H1 (cell line): ENCODE measurements around the gene MYO1D. TPM values are rescaled to one million over a fixed set of nuclear protein-coding genes. Genes with fewer than 3 reads are reported as not detected.

Experiments used
- CTCF ChIA-PET: fragments of 300-600 bp; sonication (Branson Sonifier 250); formaldehyde crosslinking; loops from one replicate; lab custom pipeline; 2021; ENCODE audit not compliant: partially characterized antibody; lab: Charles Lee
- POLR2A ChIA-PET: fragments of 300-600 bp; sonication (Branson Sonifier 250); formaldehyde crosslinking; loops from one replicate; lab custom pipeline; 2021; ENCODE audit warnings: inconsistent platforms; ENCODE audit not compliant: partially characterized antibody; lab: Charles Lee
- DNase-seq, 2 experiments: peaks; one replicate each; pipeline versions ENCODE4 v3.0.0 to v3.0.0-alpha.2; 2010 to 2022; ENCODE audit warnings: low spot score in 2 of 2, low read depth in 1 of 2, mixed read lengths in 1 of 2
- FAIRE-seq: peaks from 2 replicates; lab custom pipeline; 2011; peaks lifted over from hg19 to GRCh38; lab: Jason Lieb, UNC
- H2AFZ ChIP-seq: 2 replicates; pipeline ENCODE4 v1.8.1; 2012; ENCODE audit warnings: low read length, inconsistent platforms
- H2AK5ac ChIP-seq: 2 replicates; pipeline ENCODE4 v1.6.1; 2013; ENCODE audit warnings: low read depth, low read length
- H2BK120ac ChIP-seq: replicated peaks from 2 replicates; pipeline ENCODE3; 2013; ENCODE audit warnings: low read depth, low read length, inconsistent platforms
- H2BK12ac ChIP-seq: 2 replicates; pipeline ENCODE4 v1.6.1; 2013; ENCODE audit warnings: low read depth, low read length
- H2BK15ac ChIP-seq: 2 replicates; pipeline ENCODE4 v1.6.1; 2013; ENCODE audit warnings: low read length
- H2BK20ac ChIP-seq: 2 replicates; pipeline ENCODE4 v1.6.1; 2013; ENCODE audit warnings: low read length
- H2BK5ac ChIP-seq: 2 replicates; pipeline ENCODE4 v1.6.1; 2013; ENCODE audit warnings: low read depth, low read length
- H3K14ac ChIP-seq: 2 replicates; pipeline ENCODE4 v1.6.1; 2013; ENCODE audit warnings: inconsistent platforms; ENCODE audit not compliant: insufficient read length
- H3K18ac ChIP-seq: 2 replicates; pipeline ENCODE4 v1.6.1; 2013; ENCODE audit warnings: low read length; ENCODE audit errors: extremely low read depth
- H3K23ac ChIP-seq: 2 replicates; pipeline ENCODE4 v1.6.1; 2013; ENCODE audit warnings: inconsistent platforms; ENCODE audit not compliant: insufficient read length
- H3K23me2 ChIP-seq: 2 replicates; pipeline ENCODE4 v1.6.1; 2013; ENCODE audit warnings: low read depth, low read length
- H3K27ac ChIP-seq: 2 replicates; pipeline ENCODE4 v1.6.1; 2011; ENCODE audit warnings: low read depth, low read length, inconsistent platforms
- H3K27me3 ChIP-seq, 4 experiments: replicated peaks in 1 of 4; 1 replicate in 1 of 4; 2 replicates in 3 of 4; pipeline versions ENCODE4 v1.6.1 to v1.8.1; 2011 to 2013; ENCODE audit warnings: low read length in 3 of 4, mild to moderate bottlenecking in 3 of 4, inconsistent platforms in 2 of 4, mixed read lengths in 2 of 4, moderate library complexity in 1 of 4; ENCODE audit not compliant: control insufficient read depth in 3 of 4, insufficient read depth in 3 of 4; ENCODE audit errors: extremely low read depth in 1 of 4
- H3K36me3 ChIP-seq, 4 experiments: 2 replicates each; pipeline versions ENCODE4 v1.6.1 to v1.8.1; 2011 to 2013; ENCODE audit warnings: mild to moderate bottlenecking in 4 of 4, low read length in 3 of 4, moderate library complexity in 2 of 4, control low read depth in 1 of 4, inconsistent platforms in 1 of 4; ENCODE audit not compliant: insufficient read depth in 4 of 4, control insufficient read depth in 2 of 4
- H3K4ac ChIP-seq: replicated peaks from 2 replicates; pipeline ENCODE3; 2013; ENCODE audit warnings: low read length, low read depth, mixed read lengths, inconsistent platforms; ENCODE audit not compliant: insufficient read length
- H3K4me1 ChIP-seq, 4 experiments: replicated peaks in 1 of 4; 1 replicate in 1 of 4; 2 replicates in 3 of 4; pipeline versions ENCODE4 v1.6.1 to v1.8.1; 2011 to 2013; ENCODE audit warnings: low read length in 3 of 4, inconsistent platforms in 2 of 4, mixed read lengths in 1 of 4; ENCODE audit not compliant: insufficient read depth in 4 of 4, control insufficient read depth in 3 of 4
- H3K4me2 ChIP-seq, 2 experiments: 2 replicates each; pipeline versions ENCODE4 v1.6.1 to v1.8.1; 2011 to 2013; ENCODE audit warnings: low read depth in 2 of 2, low read length in 2 of 2, control low read depth in 1 of 2, inconsistent platforms in 1 of 2, mild to moderate bottlenecking in 1 of 2; ENCODE audit not compliant: insufficient read depth in 1 of 2
- H3K4me3 ChIP-seq, 4 experiments: fragments of 200-600, 300-600 bp in 1 of 4; sonication (generic), shearing (Covaris generic), sonication (Bioruptor Twin) in 1 of 4; 2 replicates each; pipeline versions ENCODE4 v1.5.1 to v1.8.1; 2011 to 2016; ENCODE audit warnings: low read length in 4 of 4, low read depth in 3 of 4, control low read depth in 2 of 4, inconsistent platforms in 2 of 4, mild to moderate bottlenecking in 2 of 4, mixed read lengths in 1 of 4, moderate library complexity in 1 of 4; ENCODE audit not compliant: insufficient read depth in 2 of 4; ENCODE audit errors: extremely low read depth in 1 of 4
- H3K56ac ChIP-seq: replicated peaks from 2 replicates; pipeline ENCODE3; 2013; ENCODE audit warnings: low read depth, mild to moderate bottlenecking, mixed read lengths, low read length, inconsistent platforms; ENCODE audit not compliant: insufficient read length
- H3K79me1 ChIP-seq: 2 replicates; pipeline ENCODE4 v1.6.1; 2013; ENCODE audit warnings: low read depth, low read length, control low read depth
- H3K79me2 ChIP-seq, 2 experiments: 2 replicates each; pipeline versions ENCODE4 v1.6.1 to v1.8.1; 2012 to 2013; ENCODE audit warnings: low read length in 2 of 2, mild to moderate bottlenecking in 2 of 2, inconsistent platforms in 1 of 2; ENCODE audit not compliant: insufficient read depth in 2 of 2, control insufficient read depth in 1 of 2
- H3K9ac ChIP-seq, 4 experiments: replicated peaks in 1 of 4; 1 replicate in 1 of 4; 2 replicates in 3 of 4; pipeline versions ENCODE4 v1.6.1 to v1.8.1; 2011 to 2013; ENCODE audit warnings: low read depth in 3 of 4, low read length in 3 of 4, control low read depth in 2 of 4, mild to moderate bottlenecking in 2 of 4, moderate library complexity in 2 of 4, inconsistent platforms in 1 of 4; ENCODE audit errors: extremely low read depth in 1 of 4
- H3K9me3 ChIP-seq, 2 experiments: 2 replicates each; pipeline versions ENCODE4 v1.6.1 to v1.8.1; 2012 to 2013; ENCODE audit warnings: mild to moderate bottlenecking in 2 of 2, moderate library complexity in 2 of 2, control low read depth in 1 of 2, inconsistent platforms in 1 of 2, low read depth in 1 of 2, low read length in 1 of 2, mixed read lengths in 1 of 2; ENCODE audit not compliant: insufficient read depth in 2 of 2
- H4K20me1 ChIP-seq, 2 experiments: replicated peaks in 1 of 2; 2 replicates each; pipeline versions ENCODE3 to v1.8.1; 2011 to 2013; ENCODE audit warnings: inconsistent platforms in 2 of 2, low read length in 2 of 2, mild to moderate bottlenecking in 1 of 2; ENCODE audit not compliant: insufficient read depth in 2 of 2, control insufficient read depth in 1 of 2
- H4K5ac ChIP-seq: 2 replicates; pipeline ENCODE4 v1.6.1; 2013; ENCODE audit warnings: low read length, low read depth, mixed read lengths, inconsistent platforms; ENCODE audit not compliant: insufficient read length
- H4K8ac ChIP-seq: 2 replicates; pipeline ENCODE4 v1.8.0; 2013; ENCODE audit warnings: mild to moderate bottlenecking, moderate library complexity, low read length, inconsistent platforms; ENCODE audit not compliant: insufficient read depth; ENCODE audit errors: extremely low read depth
- H4K91ac ChIP-seq: replicated peaks from 2 replicates; pipeline ENCODE3; 2013; ENCODE audit warnings: low read length, mixed read lengths, inconsistent platforms; ENCODE audit not compliant: insufficient read length
- BRCA1 ChIP-seq: IDR thresholded peaks from 2 replicates; pipeline ENCODE4 v1.6.1; 2012; ENCODE audit warnings: low read depth, low read length, improper control_type of control experiment
- KDM1A ChIP-seq: fragments of 200-600, 300-600 bp; sonication (generic); IDR thresholded peaks from 2 replicates; pipeline ENCODE4 v1.7.1; 2016; ENCODE audit warnings: mild to moderate bottlenecking, low read length, borderline replicate concordance
- NRF1 ChIP-seq: IDR thresholded peaks from 2 replicates; pipeline ENCODE4 v1.6.1; 2011; ENCODE audit warnings: mild to moderate bottlenecking, low read depth, low read length, improper control_type of control experiment
- TAF1 ChIP-seq: IDR thresholded peaks from 2 replicates; pipeline ENCODE4 v1.6.1; 2011; ENCODE audit warnings: mild to moderate bottlenecking, low read depth, low read length
- TBP ChIP-seq: IDR thresholded peaks from 2 replicates; pipeline ENCODE4 v1.6.1; 2011; ENCODE audit warnings: low read depth, low read length, improper control_type of control experiment
- WGBS, 2 experiments: shearing (Covaris generic) in 1 of 2; methylation state at CpG; one replicate each; pipeline versions ENCODE4 v1.1.6 to v1.1.7; 2013 to 2015; ENCODE audit warnings: low lambda C conversion rate in 2 of 2, mixed read lengths in 2 of 2, inconsistent platforms in 1 of 2, low coverage in 1 of 2, missing lambda C conversion rate in 1 of 2; ENCODE audit not compliant: insufficient replicate concordance in 2 of 2, insufficient coverage in 1 of 2, insufficient read length in 1 of 2; ENCODE audit errors: extremely low coverage in 1 of 2, missing lambda C conversion rate in 1 of 2; 5-methylcytosine and 5-hydroxymethylcytosine counted together
- polyA plus RNA-seq, 7 experiments: library from polyadenylated mRNA; depleted of rRNA in 3 of 7; stranded (reverse) in 5 of 7; unstranded in 2 of 7; fragments of >200 nt in 5 of 7; fragments of 200-250 nt in 2 of 7; gene quantifications; 1 replicate in 5 of 7; 2 replicates in 1 of 7; 4 replicates in 1 of 7; pipeline versions ENCODE4 v1.2.1 to v1.2.3, GENCODE V29; 2011 to 2013; ENCODE audit warnings: missing spikeins in 2 of 7, mixed read lengths in 2 of 7
- total RNA-seq: library from RNA; stranded (reverse); fragmentation: NEBNext Ultra II Directional; extraction: Animal tissue kit (Norgen Biotek cat#: 25700); gene quantifications from 2 replicates; pipeline ENCODE4 v1.2.1, GENCODE V29; 2021

MYO1D gene
- total and polyA plus RNA-seq, 2 of the 8 experiments (the other 6 are each of a cell fraction or from before 2014, with no cell fraction given), result 6.5 to 25.4 TPM

- Histone ChIP-seq H3K18ac (no peak overlapping the region; the same call in 1 of the 2 replicates), H3K9ac (no peak overlapping the region), H3K4me1 (peaks cover 0 to 4% (median 1%) of the 10 kb centered on the region in 4 experiments; a peak in 2 of 7 replicates), H3K56ac (no peak overlapping the region), H2AK5ac (no peak overlapping the region), H2BK20ac (0 out of 2 replicates have a peak overlapping the region, but pooled peaks have one; percentile 35), H2BK5ac (no peak overlapping the region), H3K79me2 (peaks cover 18 to 43% of the 10 kb centered on the region in 2 experiments), H2BK12ac (no peak overlapping the region), H3K4me3 (peak overlapping the region in 3 of 4 experiments; percentile 16 to 98 (median 22); a peak in 4 of 8 replicates), H4K8ac (no peak overlapping the region), H3K4me2 (peak overlapping the region; percentile 12 to 28; a peak in 3 of 4 replicates), H3K4ac (no peak overlapping the region), H3K9me3 (peaks cover 9% of the 10 kb centered on the region in 2 experiments; a peak in 3 of 4 replicates), H4K20me1 (peaks cover 3 to 6% of the 10 kb centered on the region in 2 experiments), H3K14ac (no peak overlapping the region), H3K79me1 (no peaks in the 10 kb centered on the region; the same call in 1 of the 2 replicates), H4K91ac (no peak overlapping the region), H2BK15ac (no peak overlapping the region), H4K5ac (no peak overlapping the region), H2AFZ (no peak overlapping the region), H3K27ac (no peak overlapping the region), H3K27me3 (peaks cover 0 to 2% (median 0%) of the 10 kb centered on the region in 4 experiments; a peak in 1 of 7 replicates), H3K36me3 (peaks cover 0 to 21% (median 5%) of the 10 kb centered on the region in 4 experiments; a peak in 5 of 8 replicates), H2BK120ac (no peak overlapping the region), H3K23me2 (no peaks in the 10 kb centered on the region), H3K23ac (no peak overlapping the region)
- TF ChIP-seq NRF1 (no peak), TAF1 (no peak), KDM1A (peak; percentile 67; the same call in 1 of the 2 replicates), BRCA1 (no peak), TBP (no peak)
- POLR2A ChIA-PET, result interaction anchor here (0.7 to 3.3 kb wide), 19 partner anchors 8 to 102 kb away, joined by 3 to 15 read pairs (median 5); partner anchors contain the start of genes C17orf75, CDK5R1 and ZNF207
- DNase-seq (no peak), FAIRE-seq (no peak)
- CTCF ChIA-PET, result interaction anchor here (0.7 to 2.1 kb wide), 19 partner anchors 9 to 311 kb away, joined by 3 to 17 read pairs (median 4); no protein-coding TSS in a partner anchor
- WGBS, 2 experiments, result 54% methylated on average over 29 of the region's 29 CpGs; no CpG with 5 or more reads in 1 of the 2 experiments
These were observed 433.1 kb downstream of the MYO1D start for GRCh38 chr17:32443827-32444300.
